NK-92 (cell line): ENCODE data around the gene LARP1B.
A peak's percentile ranks its signal among the peaks of the same experiment; 100 is the strongest.
"Not testable (repeated sequence)": the region's sequence is repeated elsewhere in the genome, so short reads cannot be mapped to it uniquely, and the experiment has no call there.

Source experiments
- DNase-seq: peaks from one replicate; lab custom pipeline; 2025; ENCODE audit not compliant: unreplicated experiment; lab: John Stamatoyannopoulos, UW

Gene LARP1B

DNA sequence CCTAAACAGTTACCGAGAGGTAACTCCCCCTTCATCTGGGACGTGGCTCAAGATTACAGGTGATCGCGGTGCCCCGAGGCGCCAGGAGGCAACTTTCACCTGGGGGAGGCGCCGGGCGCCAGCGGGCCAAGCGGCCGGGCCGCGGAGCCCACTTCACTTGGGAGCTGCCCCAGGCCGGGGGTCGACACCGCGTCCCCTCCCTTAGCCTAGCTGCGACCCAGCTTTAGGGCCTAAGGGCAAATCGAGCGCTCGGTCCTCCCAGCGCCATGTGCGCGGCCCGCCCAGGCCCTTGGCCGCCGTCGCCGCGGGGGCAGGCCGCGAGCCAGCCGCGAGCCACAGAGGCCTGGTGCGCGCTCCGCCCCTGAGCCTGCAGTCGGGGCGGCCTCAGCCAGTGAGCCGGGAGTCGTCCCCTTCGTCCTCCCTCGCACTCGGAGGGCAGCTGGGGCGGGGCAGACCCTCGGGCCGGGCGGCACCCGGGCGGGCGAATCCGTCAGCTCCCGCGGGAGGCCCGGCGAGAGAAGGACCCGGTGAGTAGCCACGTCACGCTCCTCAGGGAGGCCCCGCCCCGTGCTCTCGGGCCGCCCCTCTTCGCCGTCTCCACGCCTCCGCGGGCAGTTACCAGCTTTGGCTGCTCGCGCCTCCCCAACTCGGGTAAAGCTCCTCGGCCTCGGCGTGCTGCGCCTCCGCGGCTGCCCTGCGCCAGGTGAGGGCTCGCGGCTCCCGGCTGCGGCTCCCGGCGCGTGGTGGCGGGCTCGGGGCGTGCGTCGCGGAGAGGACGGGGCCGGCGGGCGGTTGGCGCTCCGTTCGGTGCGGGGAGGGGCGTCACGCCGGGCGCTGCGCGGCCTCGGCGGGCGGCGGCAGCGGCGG lies at the start of gene LARP1B:
TSS of gene LARP1B (plus strand) at position 614 of the 867 bp plus-strand sequence. CDS start 13,640 bp downstream, outside the sequence.
- DNase-seq = peak; percentile 20

DNA sequence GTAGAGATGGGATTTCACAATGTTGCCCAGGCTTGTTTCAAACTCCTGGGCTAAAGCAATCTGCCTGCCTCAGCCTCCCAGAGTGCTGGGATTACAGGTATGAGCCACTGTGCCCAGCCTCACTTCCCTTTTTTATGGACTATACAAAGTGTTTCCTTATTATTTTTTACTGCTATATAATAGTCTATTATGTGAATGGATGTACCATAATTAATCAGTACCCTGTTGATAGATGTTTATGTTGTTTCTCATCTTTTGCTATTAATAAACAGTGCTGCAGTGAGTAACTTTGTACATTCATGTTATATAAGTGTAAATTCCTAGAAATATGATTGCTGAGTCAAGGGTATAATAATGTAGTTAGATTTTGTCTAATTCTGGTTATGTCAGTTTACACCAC lies 35.8 kb upstream of the LARP1B start:
- no peak for DNase-seq

DNA sequence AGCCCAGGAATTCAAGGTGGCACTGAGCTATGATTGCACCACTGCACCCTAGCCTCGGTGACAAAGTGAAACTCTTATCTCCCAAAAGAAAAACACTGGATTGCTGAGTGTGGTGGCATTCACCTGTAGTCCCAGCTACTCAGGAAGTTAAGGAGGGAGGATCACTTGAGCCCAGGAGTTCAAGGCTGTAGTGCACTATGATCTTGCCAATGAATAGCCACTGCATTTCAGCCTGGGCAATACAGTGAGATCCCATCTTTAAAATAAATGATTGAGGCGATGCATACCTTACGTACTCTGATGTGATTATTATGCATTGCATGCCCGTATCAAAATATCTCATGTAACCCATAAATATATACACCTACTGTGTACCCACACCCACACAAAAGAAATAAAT lies 31.2 kb upstream of the LARP1B start:
- no peak for DNase-seq

DNA sequence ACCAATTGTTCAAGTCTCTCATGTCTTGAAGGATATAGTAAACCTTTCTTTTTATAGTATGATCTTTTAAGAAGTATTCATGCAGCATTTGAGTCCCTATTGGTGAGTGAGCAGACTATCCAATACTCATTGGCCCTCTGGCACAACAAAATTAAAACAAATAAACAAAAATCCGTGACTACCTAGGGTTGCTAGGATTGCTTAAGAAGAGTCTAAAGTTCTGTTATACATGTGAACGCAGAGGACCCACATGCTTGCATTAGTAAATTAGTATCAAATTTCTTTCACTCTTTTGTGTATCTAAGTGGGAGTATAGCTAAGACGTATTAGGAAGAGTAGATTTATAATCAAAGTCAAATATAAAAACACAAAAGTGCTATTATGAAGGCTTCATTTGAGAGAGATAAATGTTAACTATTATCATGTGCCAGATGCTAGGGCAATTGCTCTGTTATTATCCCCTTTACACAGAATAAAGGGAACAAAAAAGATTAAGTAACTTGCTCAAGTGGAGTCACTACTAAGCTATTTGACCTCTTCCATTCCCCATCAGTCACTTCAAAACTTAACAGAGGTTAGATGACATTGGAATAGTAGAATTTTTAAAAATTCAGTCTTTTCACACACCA lies 29.2 kb upstream of the LARP1B start:
- DNase-seq = no peak

DNA sequence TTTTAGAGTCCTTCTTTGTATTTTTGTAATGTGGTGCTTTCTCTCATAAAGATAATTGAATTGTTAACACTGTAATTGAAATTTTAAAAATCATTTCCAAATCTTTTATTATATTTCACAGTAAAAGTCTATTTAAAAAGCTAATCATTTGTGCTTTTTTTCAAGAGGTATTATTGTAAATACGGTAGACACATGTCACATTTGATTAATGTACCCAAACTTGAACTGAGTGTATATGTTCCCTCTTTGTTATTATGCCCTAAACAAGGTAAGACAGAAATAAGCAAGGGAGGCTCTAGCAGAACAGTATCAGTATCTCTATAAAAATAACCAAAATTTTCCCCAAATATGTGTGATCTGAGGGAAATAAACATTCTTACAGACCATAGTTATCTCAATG lies 21.5 kb upstream of the LARP1B start:
- DNase-seq = no peak

DNA sequence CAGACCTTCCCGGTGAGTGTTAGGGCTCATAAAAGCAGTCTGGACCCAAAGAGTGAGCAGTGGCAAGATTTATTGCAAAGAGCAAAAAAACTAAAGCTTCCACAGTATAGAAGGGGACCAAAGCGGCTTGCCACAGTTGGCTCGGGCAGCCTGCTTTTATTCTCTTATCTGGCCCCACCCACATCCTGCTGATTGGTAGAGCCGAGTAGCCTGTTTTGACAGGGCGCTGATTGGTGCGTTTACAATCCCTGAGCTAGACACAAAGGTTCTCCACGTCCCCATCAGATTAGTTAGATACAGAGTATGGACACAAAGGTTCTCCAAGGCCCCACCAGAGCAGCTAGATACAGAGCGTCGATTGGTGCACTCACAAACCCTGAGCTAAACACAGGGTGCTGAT lies 14.1 kb upstream of the LARP1B start:
- DNase-seq = not testable (repeated sequence)

DNA sequence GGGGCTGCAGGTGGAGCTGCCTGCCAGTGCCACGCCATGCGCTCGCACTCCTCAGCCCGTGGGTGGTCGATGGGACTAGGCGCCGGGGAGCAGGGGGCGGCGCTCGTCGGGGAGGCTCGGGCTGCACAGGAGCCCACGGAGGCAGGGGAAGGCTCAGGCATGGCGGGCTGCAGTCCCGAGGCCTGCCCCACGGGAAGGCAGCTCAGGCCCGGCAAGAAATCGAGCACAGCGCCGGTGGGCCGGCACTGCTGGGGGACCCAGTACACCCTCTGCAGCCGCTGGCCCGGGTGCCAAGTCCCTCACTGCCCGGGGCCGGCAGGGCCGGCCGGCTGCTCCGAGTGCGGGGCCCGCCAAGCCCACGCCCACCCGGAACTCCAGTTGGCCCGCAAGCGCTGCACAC lies 13.6 kb upstream of the LARP1B start:
- not testable (repeated sequence) for DNase-seq

DNA sequence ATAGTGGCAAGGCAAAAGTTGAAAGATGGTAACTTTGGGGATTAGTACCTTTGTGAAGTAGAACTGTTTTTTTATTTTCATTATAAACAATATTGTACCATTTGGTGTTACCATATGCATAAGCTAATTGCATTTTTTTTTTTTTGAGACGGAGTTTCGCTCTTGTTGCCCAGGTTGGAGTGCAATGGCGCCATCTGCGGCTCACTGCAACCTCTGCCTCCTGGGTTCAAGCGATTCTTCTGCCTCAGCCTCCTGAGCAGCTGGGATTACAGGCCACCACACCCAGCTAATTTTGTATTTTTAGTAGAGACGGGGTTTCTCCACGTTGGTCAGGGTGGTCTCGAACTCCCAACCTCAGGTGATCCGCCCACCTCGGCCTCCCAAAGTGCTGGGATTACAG lies 9.9 kb upstream of the LARP1B start:
- not testable (repeated sequence) for DNase-seq

DNA sequence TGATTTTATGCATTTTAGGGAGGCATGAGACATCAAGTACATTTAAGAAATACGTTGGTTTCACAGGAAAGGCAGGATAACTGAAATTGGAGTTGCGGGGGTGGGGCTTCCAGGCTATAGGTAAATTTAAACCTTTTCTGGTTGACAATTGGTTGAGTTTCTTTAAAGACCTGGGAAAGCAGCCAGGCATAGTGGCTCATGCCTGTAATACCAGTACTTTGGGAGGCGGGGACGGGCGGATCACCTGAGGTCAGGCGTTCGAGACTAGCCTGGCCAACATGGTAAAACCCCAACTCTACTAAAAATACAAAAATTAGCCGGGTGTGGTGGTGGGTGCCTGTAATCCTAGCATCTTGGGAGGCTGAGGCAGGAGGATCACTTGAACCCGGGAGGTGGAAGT lies 6.2 kb upstream of the LARP1B start:
- not testable (repeated sequence) for DNase-seq

DNA sequence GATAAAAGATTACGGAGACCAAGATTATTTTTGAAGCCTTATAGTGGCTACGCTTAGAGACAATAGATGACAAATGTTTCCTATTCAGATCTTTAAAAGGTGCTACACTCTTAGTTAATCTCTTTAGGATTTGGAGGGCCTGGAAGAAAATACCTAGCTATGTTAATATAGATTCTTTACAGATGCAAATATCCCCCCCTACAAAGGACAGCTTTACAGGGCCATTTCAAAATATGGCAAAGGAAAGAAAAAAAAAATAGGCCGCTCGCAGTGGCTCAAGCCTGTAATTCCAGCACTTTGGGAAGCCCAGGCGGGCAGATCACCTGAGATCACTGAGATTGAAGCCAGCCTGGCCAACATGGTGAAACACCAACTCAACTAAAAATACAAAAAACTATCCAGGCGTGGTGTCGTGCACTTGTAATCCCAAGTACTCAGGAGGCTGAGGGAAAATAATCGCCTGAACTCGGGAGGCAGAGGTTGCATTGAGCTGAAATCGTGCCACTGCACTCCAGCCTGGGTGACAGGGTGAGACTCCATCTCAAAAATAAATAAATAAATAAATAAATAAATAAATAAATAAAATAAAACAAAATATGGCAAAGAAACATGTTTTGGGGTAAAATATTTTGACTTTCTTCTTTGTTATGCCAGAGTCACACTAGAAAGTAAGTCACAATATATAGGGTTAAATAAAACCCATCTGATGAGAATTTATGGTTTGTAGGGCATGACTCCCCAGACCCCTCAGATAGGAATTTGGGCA lies 5.5 kb upstream of the LARP1B start:
- DNase-seq = not testable (repeated sequence)

DNA sequence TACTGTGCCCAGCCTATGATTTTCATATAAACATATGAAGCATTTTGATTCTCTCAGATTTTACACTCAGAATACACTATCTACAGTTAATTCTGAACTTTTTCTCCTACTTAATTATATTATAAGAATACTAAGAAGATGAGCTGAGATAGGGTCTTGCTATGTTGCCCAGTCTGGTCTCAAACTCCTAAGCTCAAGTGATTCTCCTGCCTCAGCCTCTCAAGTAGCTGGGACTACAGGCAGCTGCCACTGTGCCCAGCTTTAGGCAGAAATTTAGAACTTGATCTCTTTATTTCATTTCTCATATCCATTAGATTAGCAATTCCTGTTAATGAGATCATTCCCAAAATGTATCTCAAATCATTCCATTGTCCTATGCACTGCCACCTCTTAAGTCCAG lies 4.7 kb upstream of the LARP1B start:
- DNase-seq = no peak

DNA sequence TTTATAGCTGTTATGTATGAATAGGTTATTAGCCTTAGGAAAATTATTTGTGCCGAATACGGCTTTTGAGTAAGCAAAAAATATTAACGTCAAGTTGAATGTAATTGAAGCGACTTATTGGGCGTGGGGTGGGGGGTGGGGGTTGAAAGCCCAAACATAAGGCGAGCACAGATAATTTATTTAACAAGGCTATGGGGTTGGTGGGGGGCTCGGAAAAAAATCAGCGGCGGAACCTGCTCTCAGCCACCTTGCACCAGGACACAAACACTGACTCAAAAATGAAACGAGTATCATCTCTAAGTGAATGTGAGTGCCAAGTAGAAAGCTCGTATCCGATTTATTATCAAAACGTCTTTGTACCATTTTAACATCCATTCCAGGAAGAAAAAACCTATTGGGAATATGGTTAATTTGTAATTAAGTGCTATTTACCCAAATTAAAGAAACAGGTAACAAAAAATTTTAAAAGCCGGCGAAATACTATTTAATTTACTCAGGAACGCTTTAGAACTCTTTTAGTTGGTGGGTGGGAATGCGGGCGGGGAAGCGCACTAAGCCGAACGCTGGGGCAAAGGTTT lies 902 bp upstream of the LARP1B start:
- no peak for DNase-seq

DNA sequence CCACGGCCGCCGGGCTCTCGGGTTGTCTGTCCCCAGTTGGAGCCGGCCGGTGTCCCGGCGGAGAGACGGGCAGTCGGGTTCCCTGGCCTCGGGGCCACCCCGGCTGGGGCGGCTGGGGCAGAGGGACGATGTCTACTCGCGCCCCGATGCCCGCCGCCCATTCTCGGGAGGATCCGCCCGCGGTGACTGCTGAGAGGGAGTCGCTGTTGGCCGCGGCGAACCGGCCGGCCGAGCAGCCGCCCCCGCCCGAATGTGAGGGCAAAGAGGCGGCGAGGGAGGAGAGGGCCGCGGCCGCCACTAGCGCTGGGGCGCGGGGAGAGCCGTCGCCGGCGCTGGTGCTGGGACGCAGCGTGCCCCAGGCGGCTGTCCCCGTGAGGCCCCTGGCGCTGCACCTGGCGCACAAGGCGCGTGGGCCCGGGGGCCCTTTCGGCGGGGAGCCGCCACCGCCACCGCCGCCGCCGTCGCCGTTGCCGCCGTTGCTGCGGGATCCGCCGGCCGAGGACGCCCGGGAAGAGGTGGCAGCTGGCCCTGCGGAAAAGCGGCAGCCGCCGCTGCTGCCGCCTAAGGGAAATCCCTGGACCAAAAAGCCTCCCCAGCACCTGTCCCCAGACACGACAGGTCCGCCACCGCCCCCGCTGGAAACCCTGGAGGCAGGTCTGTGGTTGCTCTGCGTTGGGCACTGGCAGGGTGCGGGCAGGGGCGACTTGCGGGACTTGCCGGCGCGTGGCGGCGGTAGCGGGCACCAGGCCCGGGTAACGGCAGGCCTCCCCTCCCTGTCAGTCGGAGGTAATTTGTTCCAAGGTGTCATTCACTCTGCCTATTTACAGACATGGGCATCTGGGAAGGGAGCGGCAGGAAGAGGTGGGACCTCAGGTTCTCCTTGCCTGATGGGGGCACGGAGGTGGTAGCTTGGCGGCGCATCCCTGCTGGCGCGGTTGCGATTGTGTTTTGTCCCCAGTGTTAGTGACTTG lies 739 bp downstream of the LARP1B start:
- DNase-seq = no peak

DNA sequence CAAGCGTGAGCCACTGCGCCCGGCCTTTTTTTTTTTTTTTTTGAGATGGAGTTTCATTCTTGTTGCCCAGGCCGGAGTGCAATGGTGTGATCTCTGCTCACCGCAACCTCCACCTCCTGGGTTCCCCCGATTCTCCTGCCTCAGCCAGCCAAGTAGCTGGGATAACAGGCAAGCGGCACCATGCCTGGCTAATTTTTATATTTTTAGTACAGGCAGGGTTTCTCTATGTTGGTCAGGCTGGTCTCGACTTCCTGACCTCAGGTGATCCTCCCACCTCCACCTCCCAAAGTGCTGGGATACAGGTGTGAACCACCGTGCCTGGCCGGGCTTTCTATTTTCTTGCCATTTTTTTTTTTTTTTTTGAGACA lies 5.3 kb downstream of the LARP1B start:
- not testable (repeated sequence) for DNase-seq

DNA sequence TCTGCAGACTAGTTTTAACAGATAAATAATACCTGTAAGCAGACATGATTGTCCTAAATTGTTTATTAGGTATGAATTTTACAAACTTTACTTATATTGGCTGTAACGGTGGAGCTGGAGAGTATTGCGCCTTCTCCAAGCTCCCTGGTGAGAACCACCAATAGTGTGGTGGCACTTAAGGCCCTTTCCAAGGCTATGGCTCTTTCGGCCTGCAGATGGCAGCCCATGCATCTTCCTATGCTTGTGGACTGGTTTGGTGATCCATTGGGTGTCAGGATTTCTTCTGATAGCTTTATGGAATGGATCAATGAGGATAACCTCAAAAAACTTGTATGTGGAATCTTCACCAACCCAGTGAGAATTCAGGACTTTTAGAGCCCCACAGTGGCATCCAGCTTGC lies 7.8 kb downstream of the LARP1B start:
- no peak for DNase-seq

DNA sequence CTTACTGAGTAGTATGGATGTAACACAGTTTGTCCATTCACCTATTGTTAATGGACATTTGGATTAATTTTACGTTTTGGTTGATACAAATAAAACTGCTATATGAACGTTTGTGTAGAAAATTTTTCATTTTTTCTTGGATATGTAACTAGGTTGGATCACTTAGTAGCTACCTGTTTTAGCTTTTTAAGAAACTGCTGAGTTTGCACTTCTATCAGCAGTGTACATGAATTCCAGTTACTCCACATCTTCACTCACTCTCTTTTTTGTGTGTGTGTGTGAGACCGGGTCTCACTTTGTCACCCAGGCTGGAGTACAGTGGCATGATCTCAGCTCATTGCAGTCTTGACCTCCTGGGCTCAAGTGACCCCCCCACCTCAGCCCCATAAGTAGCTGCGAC lies 15.4 kb downstream of the LARP1B start:
- no peak for DNase-seq

DNA sequence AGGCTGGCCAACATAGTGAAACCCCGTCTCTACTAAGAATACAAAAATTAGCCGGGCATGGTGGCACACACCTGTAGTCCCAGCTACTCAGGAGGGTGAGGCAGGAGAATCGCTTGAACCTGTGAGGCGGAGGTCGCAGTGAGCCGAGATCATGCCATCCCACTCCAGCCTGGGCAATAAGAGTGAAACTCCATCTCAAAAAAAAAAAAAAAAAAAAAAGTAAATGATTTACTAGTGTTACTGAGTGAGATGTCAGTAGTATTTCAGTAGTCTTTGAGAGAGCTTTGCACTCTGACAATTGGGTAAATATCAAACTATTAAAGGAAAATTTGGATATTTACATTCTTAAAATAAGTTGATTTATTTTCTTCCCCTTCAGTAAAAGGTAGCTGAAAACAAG lies 34.2 kb downstream of the LARP1B start:
- not testable (repeated sequence) for DNase-seq

DNA sequence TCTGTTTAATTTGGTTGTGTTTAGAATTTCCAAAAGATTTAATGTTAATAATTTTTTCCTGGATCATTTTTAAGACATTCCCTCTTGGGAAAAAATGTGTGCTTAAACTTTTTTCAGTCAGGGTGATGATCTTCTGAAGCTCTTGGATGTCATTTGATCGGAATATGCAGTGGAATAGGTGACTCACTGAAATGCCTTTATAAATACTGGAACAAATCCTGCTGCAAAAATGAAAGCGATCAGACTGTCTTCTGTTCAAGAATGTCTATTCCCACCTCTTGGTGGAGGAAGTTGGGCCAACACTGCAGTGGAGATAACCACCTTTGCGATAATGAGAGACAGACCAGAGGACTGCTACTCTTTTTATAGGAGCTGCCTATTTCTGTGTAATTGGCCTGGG lies 46.7 kb downstream of the LARP1B start:
- no peak for DNase-seq

DNA sequence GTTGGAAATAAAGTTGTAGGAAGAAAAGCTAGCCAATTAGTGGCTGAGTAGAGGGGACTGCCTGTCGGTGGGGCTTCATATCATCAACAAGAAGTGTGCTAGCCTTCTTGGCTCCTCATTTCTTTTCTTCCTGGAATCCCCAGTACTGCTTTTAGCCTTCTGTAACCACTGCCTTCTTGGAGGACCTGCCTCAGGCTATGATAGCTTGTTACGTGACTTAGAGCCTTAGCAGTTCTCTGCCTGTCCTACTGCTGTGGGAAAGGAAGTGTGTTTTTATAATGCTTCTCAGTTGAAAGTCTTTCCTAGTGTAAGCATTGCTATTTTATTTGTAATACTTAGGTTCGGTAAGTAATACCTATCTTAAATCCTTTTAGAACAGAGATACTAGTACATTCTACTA lies 61.9 kb downstream of the LARP1B start:
- DNase-seq = no peak

DNA sequence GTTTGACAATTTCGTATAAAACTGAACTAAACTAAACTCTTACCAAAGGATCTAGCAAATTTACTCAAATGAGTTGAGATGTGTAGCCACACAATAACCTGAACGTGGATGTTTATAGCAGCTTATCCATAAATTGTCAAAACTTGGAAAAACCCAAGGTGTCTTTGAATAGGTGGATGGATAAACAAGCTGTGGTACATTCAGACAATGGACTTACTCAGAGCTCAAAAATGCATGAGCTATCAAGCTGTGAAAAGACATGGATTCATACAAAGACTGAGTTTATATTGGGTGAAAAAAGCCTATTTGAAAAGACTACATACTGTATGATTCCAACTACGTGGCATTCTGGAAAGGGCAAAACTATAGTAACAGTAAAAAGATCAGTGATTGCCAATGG lies 69.5 kb downstream of the LARP1B start:
- no peak for DNase-seq
